Memory B cell (primary cell): ENCODE data around the gene ANK2.
"Not testable (repeated sequence)": the region's sequence is repeated elsewhere in the genome, so short reads cannot be mapped to it uniquely, and the experiment has no call there.

Experiments used
- ATAC-seq: fragments of 150-1000 bp; cut with Tn5 transposase; 2 replicates; pipeline ENCODE4 v1.10.0; 2021; ENCODE audit warnings: low read depth, mild to moderate bottlenecking, moderate library complexity
- DNase-seq, 2 donors: peaks; one replicate each; pipeline ENCODE4 v3.0.0; 2022; ENCODE audit warnings: low spot score in 2 of 2
- H3K27ac Mint-ChIP-seq: one replicate; pipeline ENCODE4 v1.8.0; 2022; ENCODE audit warnings: mild to moderate bottlenecking, moderate library complexity, mixed read lengths
- H3K27me3 Mint-ChIP-seq: one replicate; pipeline ENCODE4 v1.8.0; 2022; ENCODE audit warnings: mixed read lengths
- H3K36me3 Mint-ChIP-seq: one replicate; pipeline ENCODE4 v1.8.0; 2022; ENCODE audit warnings: mild to moderate bottlenecking, mixed read lengths
- H3K4me1 Mint-ChIP-seq: one replicate; pipeline ENCODE4 v1.8.0; 2022; ENCODE audit warnings: mixed read lengths
- H3K4me3 Mint-ChIP-seq: one replicate; pipeline ENCODE4 v1.8.0; 2022; ENCODE audit warnings: mild to moderate bottlenecking, moderate library complexity, mixed read lengths
- H3K9me3 Mint-ChIP-seq: one replicate; pipeline ENCODE4 v1.8.0; 2022; ENCODE audit warnings: mixed read lengths

Gene ANK2

DNA sequence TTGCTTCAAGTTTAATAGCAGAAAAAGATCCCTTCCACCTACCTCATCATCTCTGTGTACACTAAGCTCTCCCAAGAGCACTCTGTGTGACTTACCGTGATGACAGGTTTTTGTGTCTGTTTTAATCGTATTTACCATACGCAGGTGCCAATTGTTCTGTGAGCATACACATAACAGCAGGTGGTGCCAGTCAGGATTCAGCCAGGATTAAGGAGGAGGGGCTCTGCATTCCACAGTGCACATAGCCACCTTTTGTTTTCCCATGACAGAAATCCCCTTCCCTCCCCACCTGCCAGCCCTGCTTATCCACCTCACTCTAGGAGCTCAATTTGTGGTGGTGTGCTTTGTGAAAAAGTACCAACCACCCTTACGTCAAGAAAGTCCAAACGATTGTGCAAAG, 14.8 kb downstream of the ANK2 start:
- ATAC-seq (no peak), DNase-seq (no peak)
- no peaks in the 10 kb centered on the region for H3K4me1 Mint-ChIP-seq
- H3K36me3 Mint-ChIP-seq = no peaks in the 10 kb centered on the region
- peaks cover 6% of the 10 kb centered on the region for H3K27me3 Mint-ChIP-seq
- H3K9me3 Mint-ChIP-seq = peaks cover 3% of the 10 kb centered on the region
- no peak overlapping the region for H3K4me3 Mint-ChIP-seq
- H3K27ac Mint-ChIP-seq = no peak overlapping the region

- no peaks in the 10 kb centered on the region for H3K4me1 Mint-ChIP-seq
- no peak overlapping the region for H3K27ac Mint-ChIP-seq
- no peaks in the 10 kb centered on the region for H3K36me3 Mint-ChIP-seq
- H3K27me3 Mint-ChIP-seq = peaks cover 6% of the 10 kb centered on the region
- ATAC-seq (no peak), DNase-seq (no peak)
- no peak overlapping the region for H3K4me3 Mint-ChIP-seq
- H3K9me3 Mint-ChIP-seq = peaks cover 3% of the 10 kb centered on the region
Observed at GRCh38 chr4:113065629-113066028, 16.2 kb downstream of the ANK2 start.

GRCh38 chr4:113068771-113069170, 19.3 kb downstream of the ANK2 start:
- not testable (repeated sequence) for H3K27ac Mint-ChIP-seq, H3K4me3 Mint-ChIP-seq, H3K36me3 Mint-ChIP-seq, H3K27me3 Mint-ChIP-seq, DNase-seq, H3K9me3 Mint-ChIP-seq, H3K4me1 Mint-ChIP-seq, ATAC-seq

DNA sequence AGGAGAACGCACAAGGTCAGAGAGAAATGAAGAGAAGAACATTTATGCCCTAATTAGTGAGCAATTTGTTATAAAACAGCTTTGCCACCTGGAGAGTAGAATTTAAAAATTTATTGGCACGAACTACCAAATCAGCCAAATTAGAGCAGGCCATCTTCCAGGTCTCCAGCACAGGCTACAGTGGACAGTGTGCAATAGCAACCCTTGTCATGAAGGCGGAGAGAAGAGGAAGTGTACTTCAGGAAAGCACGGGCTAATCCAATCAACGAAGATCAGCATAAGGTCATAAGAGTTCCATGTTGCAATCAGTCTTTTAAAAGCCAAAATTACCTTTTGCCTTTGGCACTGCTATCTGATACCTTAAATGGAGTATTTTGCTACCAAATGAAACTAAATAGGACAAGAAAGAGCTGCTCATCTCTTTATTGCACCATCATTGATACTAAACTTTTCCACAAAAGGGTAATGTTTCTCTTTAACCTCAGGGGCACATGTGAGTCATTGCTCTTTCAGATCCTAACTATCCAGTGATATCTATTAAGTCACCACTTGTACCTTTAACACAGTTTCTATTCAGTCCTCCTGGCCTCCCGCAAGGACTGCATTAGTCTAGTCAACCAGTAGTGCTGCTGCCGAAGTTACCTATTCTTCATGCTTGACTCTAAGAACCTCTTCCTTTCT, 19.9 kb downstream of the ANK2 start:
- Mint-ChIP-seq H3K4me1 (no peaks in the 10 kb centered on the region), H3K36me3 (no peaks in the 10 kb centered on the region), H3K27me3 (peaks cover 6% of the 10 kb centered on the region), H3K4me3 (no peak overlapping the region), H3K9me3 (peaks cover 4% of the 10 kb centered on the region), H3K27ac (no peak overlapping the region)
- ATAC-seq (no peak), DNase-seq (no peak)

DNA sequence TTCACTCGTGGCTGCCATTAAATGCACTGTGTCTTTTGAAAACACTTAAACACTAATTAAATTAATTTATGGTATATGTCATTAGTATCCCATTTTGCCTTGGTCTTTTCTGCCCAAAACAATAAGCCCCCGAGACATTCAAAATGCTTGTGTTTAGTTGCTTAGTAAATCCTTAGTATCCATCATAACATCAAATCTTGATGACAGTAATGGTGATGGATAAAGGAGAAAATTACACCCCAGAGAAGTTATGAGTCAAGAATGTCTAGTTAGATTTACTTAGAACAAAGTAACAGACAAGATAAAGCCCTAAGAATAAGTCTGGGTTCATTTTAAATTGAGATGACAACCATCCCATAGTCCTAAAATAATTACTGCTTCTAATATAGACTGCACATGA, 21.3 kb downstream of the ANK2 start:
- Mint-ChIP-seq H3K4me3 (no peak overlapping the region), H3K36me3 (no peaks in the 10 kb centered on the region), H3K27me3 (peaks cover 6% of the 10 kb centered on the region), H3K27ac (no peak overlapping the region), H3K4me1 (no peaks in the 10 kb centered on the region), H3K9me3 (peaks cover 4% of the 10 kb centered on the region)
- no peak for DNase-seq
- ATAC-seq = no peak

- Mint-ChIP-seq H3K4me1 (no peaks in the 10 kb centered on the region), H3K9me3 (peaks cover 4% of the 10 kb centered on the region), H3K4me3 (no peak overlapping the region), H3K27me3 (peaks cover 5% of the 10 kb centered on the region), H3K36me3 (no peaks in the 10 kb centered on the region), H3K27ac (no peak overlapping the region)
- ATAC-seq (no peak), DNase-seq (no peak)
Observed at GRCh38 chr4:113071274-113071673, 21.8 kb downstream of the ANK2 start.

GRCh38 chr4:113071805-113072204, 22.4 kb downstream of the ANK2 start:
- no peaks in the 10 kb centered on the region for H3K4me1 Mint-ChIP-seq
- H3K9me3 Mint-ChIP-seq = peaks cover 4% of the 10 kb centered on the region
- no peak overlapping the region for H3K4me3 Mint-ChIP-seq
- DNase-seq (no peak), ATAC-seq (no peak)
- no peaks in the 10 kb centered on the region for H3K36me3 Mint-ChIP-seq
- peaks cover 2% of the 10 kb centered on the region for H3K27me3 Mint-ChIP-seq
- H3K27ac Mint-ChIP-seq = no peak overlapping the region

GRCh38 chr4:113073451-113074005, 24.1 kb downstream of the ANK2 start:
- no peaks in the 10 kb centered on the region for H3K36me3 Mint-ChIP-seq
- no peaks in the 10 kb centered on the region for H3K4me1 Mint-ChIP-seq
- no peaks in the 10 kb centered on the region for H3K27me3 Mint-ChIP-seq
- H3K4me3 Mint-ChIP-seq = no peak overlapping the region
- no peak for ATAC-seq
- DNase-seq = no peak
- H3K27ac Mint-ChIP-seq = no peak overlapping the region
- peaks cover 4% of the 10 kb centered on the region for H3K9me3 Mint-ChIP-seq

DNA sequence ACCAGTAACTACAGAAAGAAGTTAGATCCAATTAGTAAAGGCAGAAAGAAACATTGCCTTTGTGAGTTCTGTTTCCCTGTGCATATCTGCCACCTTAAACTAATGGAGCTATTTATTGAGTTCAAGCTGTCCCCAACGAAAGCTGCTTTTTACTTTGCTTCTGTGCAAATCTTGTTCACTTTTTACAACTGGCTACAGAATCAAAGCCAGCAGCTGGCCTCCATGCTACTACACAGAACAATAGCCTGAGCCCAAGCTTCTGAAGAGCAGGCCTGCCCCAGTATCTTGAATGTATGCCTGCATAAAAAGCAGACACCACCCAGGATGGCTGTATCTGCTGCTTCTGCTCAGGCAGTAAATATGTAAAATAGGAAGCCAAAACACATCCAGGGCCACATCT, 28.1 kb downstream of the ANK2 start:
- no peaks in the 10 kb centered on the region for H3K27me3 Mint-ChIP-seq
- H3K9me3 Mint-ChIP-seq = no peaks in the 10 kb centered on the region
- no peak for ATAC-seq
- no peaks in the 10 kb centered on the region for H3K36me3 Mint-ChIP-seq
- no peak for DNase-seq
- H3K27ac Mint-ChIP-seq = no peak overlapping the region
- H3K4me3 Mint-ChIP-seq = no peak overlapping the region
- H3K4me1 Mint-ChIP-seq = no peaks in the 10 kb centered on the region

- Mint-ChIP-seq H3K4me3 (no peak overlapping the region), H3K4me1 (no peaks in the 10 kb centered on the region), H3K27me3 (no peaks in the 10 kb centered on the region), H3K36me3 (no peaks in the 10 kb centered on the region), H3K27ac (no peak overlapping the region), H3K9me3 (no peaks in the 10 kb centered on the region)
- DNase-seq (no peak), ATAC-seq (no peak)
Observed at GRCh38 chr4:113078066-113078465, 28.6 kb downstream of the ANK2 start.

- Mint-ChIP-seq H3K4me3 (no peak overlapping the region), H3K4me1 (no peaks in the 10 kb centered on the region), H3K27me3 (no peaks in the 10 kb centered on the region), H3K9me3 (no peaks in the 10 kb centered on the region), H3K27ac (no peak overlapping the region), H3K36me3 (no peaks in the 10 kb centered on the region)
- DNase-seq (no peak), ATAC-seq (no peak)
Observed at GRCh38 chr4:113080050-113080449, 30.6 kb downstream of the ANK2 start.

DNA sequence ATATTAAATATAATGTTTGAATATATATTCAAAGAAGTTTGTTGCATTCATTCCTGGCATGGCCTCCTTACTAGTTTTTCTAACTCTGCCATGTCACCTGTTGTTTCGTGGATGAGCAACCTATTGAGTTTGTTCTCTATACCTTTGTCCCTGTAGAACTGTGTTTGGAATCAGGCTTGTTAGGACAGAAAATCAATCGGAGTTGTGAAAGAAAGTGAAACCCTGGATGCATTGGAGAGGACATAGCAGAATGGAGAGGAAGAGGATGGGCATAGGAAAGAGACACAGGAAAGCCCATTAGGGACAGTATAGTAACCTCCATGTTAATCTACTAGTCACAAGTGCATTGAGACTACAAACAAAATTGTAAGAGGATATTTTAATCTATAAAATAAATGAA, 31.2 kb downstream of the ANK2 start:
- Mint-ChIP-seq H3K27me3 (no peaks in the 10 kb centered on the region), H3K27ac (no peak overlapping the region), H3K9me3 (no peaks in the 10 kb centered on the region), H3K36me3 (no peaks in the 10 kb centered on the region), H3K4me1 (no peaks in the 10 kb centered on the region), H3K4me3 (no peak overlapping the region)
- ATAC-seq (no peak), DNase-seq (no peak)

DNA sequence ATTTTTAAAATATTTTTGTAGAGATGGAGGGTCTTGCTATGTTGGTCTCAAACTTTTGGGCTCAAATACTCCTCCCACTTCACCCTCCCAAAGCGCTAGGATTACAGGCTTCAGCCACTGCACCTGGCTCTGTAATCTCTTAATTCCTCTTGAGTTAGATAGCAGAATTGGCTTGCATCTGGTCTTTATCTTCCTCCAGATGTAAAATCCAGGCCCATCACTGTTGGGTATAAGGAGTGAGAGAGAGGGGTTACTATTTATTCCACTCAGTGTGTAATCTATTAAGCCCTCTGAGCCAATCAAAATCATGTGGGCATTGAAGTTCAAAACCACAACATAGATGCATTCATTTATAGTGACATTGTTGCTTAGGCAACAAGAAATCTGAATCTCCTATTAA, 33.9 kb downstream of the ANK2 start:
- H3K4me1 Mint-ChIP-seq = no peaks in the 10 kb centered on the region
- no peak for ATAC-seq
- DNase-seq = no peak
- no peak overlapping the region for H3K4me3 Mint-ChIP-seq
- no peak overlapping the region for H3K27ac Mint-ChIP-seq
- H3K9me3 Mint-ChIP-seq = no peaks in the 10 kb centered on the region
- H3K27me3 Mint-ChIP-seq = peaks cover 1% of the 10 kb centered on the region
- H3K36me3 Mint-ChIP-seq = no peaks in the 10 kb centered on the region

DNA sequence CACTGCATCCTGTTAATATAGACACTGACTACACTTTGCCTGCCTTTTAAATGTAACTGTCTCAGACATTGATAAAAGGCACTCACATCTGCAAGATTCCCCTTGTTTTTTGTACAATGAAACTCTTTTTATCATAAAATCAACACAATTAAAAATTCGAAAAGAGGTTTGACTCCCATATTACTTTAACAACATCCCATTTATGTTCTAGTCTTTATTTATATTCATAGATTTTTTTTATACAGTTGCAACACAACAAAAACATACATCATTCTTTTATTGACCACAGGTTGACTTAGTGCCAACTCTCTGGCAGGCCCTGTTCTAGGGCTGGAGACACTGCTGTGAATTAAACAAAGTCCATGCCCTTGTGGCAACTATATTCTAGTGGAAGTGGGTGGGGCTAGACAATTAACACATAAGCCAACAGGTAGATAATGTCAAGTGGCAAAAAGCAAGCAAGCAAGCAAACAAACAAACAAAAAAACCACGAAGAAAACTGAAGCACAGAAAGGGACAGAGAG, 36.8 kb downstream of the ANK2 start:
- no peak overlapping the region for H3K27ac Mint-ChIP-seq
- peaks cover 1% of the 10 kb centered on the region for H3K27me3 Mint-ChIP-seq
- no peaks in the 10 kb centered on the region for H3K9me3 Mint-ChIP-seq
- no peak for DNase-seq
- no peaks in the 10 kb centered on the region for H3K36me3 Mint-ChIP-seq
- no peak for ATAC-seq
- no peaks in the 10 kb centered on the region for H3K4me1 Mint-ChIP-seq
- no peak overlapping the region for H3K4me3 Mint-ChIP-seq

GRCh38 chr4:113088050-113088449, 38.6 kb downstream of the ANK2 start:
- Mint-ChIP-seq H3K9me3 (no peaks in the 10 kb centered on the region), H3K36me3 (no peaks in the 10 kb centered on the region), H3K4me1 (no peaks in the 10 kb centered on the region), H3K27ac (no peak overlapping the region), H3K27me3 (peaks cover 1% of the 10 kb centered on the region), H3K4me3 (no peak overlapping the region)
- DNase-seq (no peak), ATAC-seq (no peak)
